PC-9 (cell line): Measurements from ENCODE around the gene MCTP1. TPM values are rescaled to one million over a fixed set of nuclear protein-coding genes. Genes with fewer than 3 reads are reported as not detected.

Experiments used
- BruUV-seq: library from RNA; stranded (reverse); fragments of 400-500 nt; replicated peaks from 2 replicates; lab custom pipeline; 2021; lab: Mats Ljungman, UMichigan
- CTCF ChIA-PET: fragments of 300-600 bp; sonication (Branson Sonifier 250); formaldehyde crosslinking; loops from one replicate; lab custom pipeline; 2022; ENCODE audit warnings: antibody characterized with exemption; lab: Charles Lee
- POLR2A ChIA-PET: fragments of 300-600 bp; sonication (Branson Sonifier 250); formaldehyde crosslinking; loops from one replicate; lab custom pipeline; 2022; ENCODE audit warnings: antibody characterized with exemption; ENCODE audit not compliant: unreplicated experiment; lab: Charles Lee
- DNase-seq, 2 experiments: peaks; one replicate each; pipeline versions ENCODE4 v3.0.0 to v3.0.0-alpha.2; 2015 to 2022; ENCODE audit warnings: mixed read lengths in 1 of 2
- H2AFZ ChIP-seq: fragments of 200-600 bp; sonication (generic); 2 replicates; pipeline ENCODE4 v1.8.1; 2017; ENCODE audit warnings: antibody characterized with exemption
- H3F3A ChIP-seq: fragments of 200-600 bp; sonication (generic); 2 replicates; pipeline ENCODE4 v1.8.1; 2017; ENCODE audit warnings: antibody characterized with exemption, mild to moderate bottlenecking, low read depth; ENCODE audit not compliant: insufficient read depth
- H3K27ac ChIP-seq: fragments of 200-600 bp; sonication (generic); 2 replicates; pipeline ENCODE4 v1.6.1; 2016; ENCODE audit warnings: mixed run types
- H3K27me3 ChIP-seq: fragments of 200-600 bp; sonication (generic); 2 replicates; pipeline ENCODE4 v1.6.1; 2016; ENCODE audit warnings: low read depth, mixed run types; ENCODE audit not compliant: insufficient read depth
- H3K36me3 ChIP-seq: fragments of 200-600 bp; sonication (generic); 2 replicates; pipeline ENCODE4 v1.6.1; 2016; ENCODE audit warnings: low read depth, mixed run types
- H3K4me1 ChIP-seq: fragments of 200-600 bp; sonication (generic); replicated peaks from 2 replicates; pipeline ENCODE4 v1.6.1; 2016; ENCODE audit warnings: mixed run types; ENCODE audit not compliant: insufficient read depth
- H3K4me2 ChIP-seq: fragments of 200-600 bp; sonication (generic); 2 replicates; pipeline ENCODE4 v1.6.1; 2017; ENCODE audit warnings: mixed run types
- H3K4me3 ChIP-seq: fragments of 200-600 bp; sonication (generic); 2 replicates; pipeline ENCODE4 v1.6.1; 2016; ENCODE audit warnings: mixed run types
- H3K79me2 ChIP-seq: fragments of 200-600 bp; sonication (generic); 2 replicates; pipeline ENCODE4 v1.6.1; 2017; ENCODE audit warnings: low read depth, mixed run types
- H3K9me2 ChIP-seq: fragments of 200-600 bp; sonication (generic); 2 replicates; pipeline ENCODE4 v1.8.1; 2017; ENCODE audit warnings: mild to moderate bottlenecking; ENCODE audit not compliant: insufficient read depth
- H3K9me3 ChIP-seq: fragments of 200-600 bp; sonication (generic); 2 replicates; pipeline ENCODE4 v1.8.1; 2016; ENCODE audit warnings: low read depth; ENCODE audit not compliant: insufficient read depth
- H4K20me1 ChIP-seq: fragments of 200-600 bp; sonication (generic); 2 replicates; pipeline ENCODE4 v1.8.1; 2017; ENCODE audit not compliant: insufficient read depth
- CTCF ChIP-seq: fragments of 200-600 bp; sonication (generic); conservative IDR thresholded peaks from 2 replicates; pipeline ENCODE4 v1.6.1; 2017; ENCODE audit warnings: mixed run types, antibody characterized with exemption, mild to moderate bottlenecking, moderate library complexity
- EZH2 ChIP-seq: fragments of 200-600 bp; sonication (generic); IDR thresholded peaks from 2 replicates; pipeline ENCODE4 v1.8.0; 2017; ENCODE audit warnings: antibody characterized with exemption, low read depth
- intact Hi-C: fragments of 100-400 bp; cut with micrococcal nuclease; formaldehyde crosslinking; loops from one replicate; pipeline ENCODE4 v1.10.0; 2022; ENCODE audit not compliant: unreplicated experiment
- total RNA-seq: library from RNA; stranded (reverse); gene quantifications from 2 replicates; pipeline ENCODE4 v1.2.3, GENCODE V29; 2021

Gene MCTP1
- total RNA-seq, 1 experiment from 2014 or later = 3.9 TPM

- DNase-seq = peak; percentile 57 to 59
- CTCF ChIA-PET = no interaction called here
- BruUV-seq = no TSS peak
- Histone ChIP-seq H2AFZ (no peak overlapping the region), H4K20me1 (no peaks in the 10 kb centered on the region), H3K4me2 (no peak overlapping the region; the same call in 1 of the 2 replicates), H3F3A (no peaks in the 10 kb centered on the region), H3K36me3 (no peaks in the 10 kb centered on the region), H3K79me2 (no peaks in the 10 kb centered on the region), H3K9me2 (no peaks in the 10 kb centered on the region), H3K27ac (no peak overlapping the region), H3K4me3 (no peak overlapping the region), H3K4me1 (no peaks in the 10 kb centered on the region), H3K9me3 (no peaks in the 10 kb centered on the region), H3K27me3 (no peaks in the 10 kb centered on the region)
- intact Hi-C loops = no loop called here
- TF ChIP-seq EZH2 (no peak), CTCF (no peak)
- POLR2A ChIA-PET = no interaction called here
Measured at GRCh38 chr5:94916619-94917018, 368.3 kb downstream of the MCTP1 start.

GRCh38 chr5:94911276-94911675, 373.6 kb downstream of the MCTP1 start:
- Histone ChIP-seq H3K27me3 (no peaks in the 10 kb centered on the region), H2AFZ (no peak overlapping the region), H3K36me3 (no peaks in the 10 kb centered on the region), H3K4me2 (no peak overlapping the region), H3F3A (no peaks in the 10 kb centered on the region), H3K4me3 (no peak overlapping the region), H3K79me2 (no peaks in the 10 kb centered on the region), H3K9me2 (no peaks in the 10 kb centered on the region; the same call in 1 of the 2 replicates), H3K4me1 (no peaks in the 10 kb centered on the region), H3K27ac (no peak overlapping the region), H4K20me1 (no peaks in the 10 kb centered on the region), H3K9me3 (no peaks in the 10 kb centered on the region)
- ChIA-PET CTCF (no interaction called here), POLR2A (no interaction called here)
- no TSS peak for BruUV-seq
- intact Hi-C loops = no loop called here
- no peak for DNase-seq
- no peak for TF ChIP-seq EZH2
- TF ChIP-seq CTCF = no peak

- Histone ChIP-seq H3K79me2 (no peaks in the 10 kb centered on the region), H2AFZ (no peak overlapping the region), H3F3A (no peaks in the 10 kb centered on the region), H3K27ac (no peak overlapping the region), H4K20me1 (no peaks in the 10 kb centered on the region), H3K9me3 (no peaks in the 10 kb centered on the region), H3K4me3 (no peak overlapping the region), H3K27me3 (no peaks in the 10 kb centered on the region), H3K4me1 (no peaks in the 10 kb centered on the region), H3K4me2 (no peak overlapping the region), H3K9me2 (no peaks in the 10 kb centered on the region; the same call in 1 of the 2 replicates), H3K36me3 (no peaks in the 10 kb centered on the region)
- DNase-seq = no peak
- BruUV-seq = no TSS peak
- ChIA-PET CTCF (no interaction called here), POLR2A (interaction anchor here (0.6 kb wide), 1 partner anchor 373 kb away, joined by 3 read pairs; no protein-coding TSS in a partner anchor)
- TF ChIP-seq CTCF (no peak), EZH2 (no peak)
- intact Hi-C loops = no loop called here
Measured at GRCh38 chr5:94910721-94911120, 374.2 kb downstream of the MCTP1 start.
